Muscle of leg (tissue), 11 donors: ENCODE results near the gene CWC27. TPM values are rescaled to one million over a fixed set of nuclear protein-coding genes. Genes with fewer than 3 reads are reported as not detected.
A peak's percentile ranks its signal among the peaks of the same experiment; 100 is the strongest.
"Not testable (repeated sequence)": the region's sequence is repeated elsewhere in the genome, so short reads cannot be mapped to it uniquely, and the experiment has no call there.

ENCODE experiments used
- DNase-seq: peaks from one replicate; pipeline ENCODE4 v3.0.0; 2013
- H3K27ac ChIP-seq: one replicate; pipeline ENCODE4 v1.5.1; 2013; ENCODE audit warnings: mild to moderate bottlenecking, low read length, control low read depth
- H3K27me3 ChIP-seq: one replicate; pipeline ENCODE4 v1.6.1; 2013; ENCODE audit warnings: low read length; ENCODE audit not compliant: control insufficient read depth, insufficient read depth
- H3K36me3 ChIP-seq: one replicate; pipeline ENCODE4 v1.6.1; 2013; ENCODE audit warnings: low read length; ENCODE audit not compliant: control insufficient read depth, insufficient read depth
- H3K4me1 ChIP-seq: one replicate; pipeline ENCODE4 v1.6.1; 2013; ENCODE audit warnings: low read length; ENCODE audit not compliant: control insufficient read depth, insufficient read depth
- H3K4me3 ChIP-seq: one replicate; pipeline ENCODE4 v1.5.1; 2013; ENCODE audit warnings: low read length, control low read depth
- H3K9me3 ChIP-seq: replicated peaks from 2 replicates; pipeline ENCODE4 v1.6.1; 2013; ENCODE audit warnings: low read depth, low read length; ENCODE audit not compliant: control insufficient read depth
- WGBS: methylation state at CpG from one replicate; pipeline ENCODE4 v1.1.5; 2013; ENCODE audit warnings: missing lambda C conversion rate; ENCODE audit not compliant: insufficient coverage; 5-methylcytosine and 5-hydroxymethylcytosine counted together
- polyA plus RNA-seq, 8 donors: library from polyadenylated mRNA; unstranded; fragments of 120-200 nt; gene quantifications; one replicate each; pipeline versions ENCODE4 v1.2.1 to v1.2.3, GENCODE V29; 2013; ENCODE audit warnings: inconsistent platforms in 1 of 8, low replicate concordance in 1 of 8; ENCODE audit not compliant: insufficient read length in 8 of 8, insufficient read depth in 1 of 8
- total RNA-seq: library from RNA; stranded (reverse); fragments of 120-200 nt; gene quantifications from one replicate; pipeline ENCODE4 v1.2.4, GENCODE V29; 2013

Gene CWC27
- total and polyA plus RNA-seq, 9 donors, result 14.7 to 29.3 (median 23.4) TPM

- Histone ChIP-seq H3K27ac (no peak overlapping the region), H3K27me3 (no peaks in the 10 kb centered on the region), H3K4me3 (no peak overlapping the region), H3K4me1 (no peaks in the 10 kb centered on the region), H3K9me3 (no peaks in the 10 kb centered on the region), H3K36me3 (no peaks in the 10 kb centered on the region)
- no CpG with 5 or more reads among the region's 2 CpGs for WGBS
- no peak for DNase-seq
Observed at GRCh38 chr5:64895748-64896147, 127.0 kb downstream of the CWC27 start.

- Histone ChIP-seq H3K4me1 (no peaks in the 10 kb centered on the region), H3K27ac (no peak overlapping the region), H3K9me3 (no peaks in the 10 kb centered on the region), H3K27me3 (no peaks in the 10 kb centered on the region), H3K4me3 (no peak overlapping the region), H3K36me3 (no peaks in the 10 kb centered on the region)
- no peak for DNase-seq
- WGBS, result no CpG with 5 or more reads among the region's 1 CpG
Observed at GRCh38 chr5:64899838-64900237, 131.1 kb downstream of the CWC27 start.

DNA sequence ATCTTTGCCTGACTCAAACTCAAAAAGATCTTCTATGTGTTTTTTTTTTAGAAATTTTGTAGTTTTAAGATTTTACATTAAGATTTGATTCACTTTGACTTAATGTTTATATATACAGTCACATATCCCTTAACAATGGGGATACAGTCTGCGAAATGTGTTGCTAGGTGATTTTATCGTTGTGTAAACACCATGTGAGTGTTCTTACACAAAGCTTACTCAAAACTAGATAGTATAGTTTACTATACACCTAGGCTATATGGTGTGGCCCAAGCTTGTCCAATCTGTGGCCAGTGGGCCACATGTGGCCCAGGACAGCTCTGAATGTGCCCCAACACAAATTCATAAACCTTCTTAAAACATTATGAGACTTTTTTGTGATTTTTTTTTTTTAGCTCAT, 131.9 kb downstream of the CWC27 start:
- Histone ChIP-seq H3K27me3 (no peaks in the 10 kb centered on the region), H3K27ac (no peak overlapping the region), H3K4me3 (no peak overlapping the region), H3K4me1 (no peaks in the 10 kb centered on the region), H3K36me3 (no peaks in the 10 kb centered on the region), H3K9me3 (no peaks in the 10 kb centered on the region)
- DNase-seq, result peak; percentile 4
- WGBS, result no CpG with 5 or more reads among the region's 2 CpGs

DNA sequence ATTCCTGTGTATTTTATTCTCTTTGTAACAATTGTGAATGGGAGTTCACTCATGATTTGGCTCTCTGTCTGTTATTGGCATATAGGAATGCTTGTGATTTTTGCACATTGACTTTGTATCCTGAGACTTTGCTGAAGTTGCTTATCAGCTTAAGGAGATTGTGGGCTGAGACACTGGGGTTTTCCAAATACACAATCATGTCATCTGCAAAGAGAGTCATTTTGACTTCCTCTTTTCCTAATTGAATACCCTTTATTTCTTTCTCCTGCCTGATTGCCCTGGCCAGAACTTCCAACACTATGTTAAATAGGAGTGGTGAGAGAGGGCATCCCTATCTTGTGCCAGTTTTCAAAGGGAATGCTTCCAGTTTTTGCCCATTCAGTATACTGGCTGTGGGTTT, 138.7 kb downstream of the CWC27 start:
- not testable (repeated sequence) for H3K4me1 ChIP-seq, H3K9me3 ChIP-seq, H3K27me3 ChIP-seq, H3K27ac ChIP-seq, H3K4me3 ChIP-seq, H3K36me3 ChIP-seq, DNase-seq

GRCh38 chr5:64914396-64914795, 145.7 kb downstream of the CWC27 start:
- H3K27me3 ChIP-seq, result no peaks in the 10 kb centered on the region
- no CpG with 5 or more reads among the region's 5 CpGs for WGBS
- no peak for DNase-seq
- H3K4me1 ChIP-seq, result no peaks in the 10 kb centered on the region
- H3K27ac ChIP-seq, result no peak overlapping the region
- H3K9me3 ChIP-seq, result peaks cover 8% of the 10 kb centered on the region
- H3K36me3 ChIP-seq, result no peaks in the 10 kb centered on the region
- H3K4me3 ChIP-seq, result no peak overlapping the region

GRCh38 chr5:64918083-64918482, 149.4 kb downstream of the CWC27 start:
- no CpG with 5 or more reads among the region's 1 CpG for WGBS
- Histone ChIP-seq H3K36me3 (no peaks in the 10 kb centered on the region), H3K27me3 (no peaks in the 10 kb centered on the region), H3K4me1 (no peaks in the 10 kb centered on the region), H3K9me3 (peaks cover 8% of the 10 kb centered on the region), H3K27ac (no peak overlapping the region), H3K4me3 (no peak overlapping the region)
- DNase-seq, result no peak

GRCh38 chr5:64921386-64921785, 152.7 kb downstream of the CWC27 start:
- Histone ChIP-seq H3K27ac (no peak overlapping the region), H3K4me1 (no peaks in the 10 kb centered on the region), H3K4me3 (no peak overlapping the region), H3K27me3 (no peaks in the 10 kb centered on the region), H3K36me3 (no peaks in the 10 kb centered on the region), H3K9me3 (peaks cover 8% of the 10 kb centered on the region)
- no peak for DNase-seq
- no CpG with 5 or more reads among the region's 2 CpGs for WGBS

DNA sequence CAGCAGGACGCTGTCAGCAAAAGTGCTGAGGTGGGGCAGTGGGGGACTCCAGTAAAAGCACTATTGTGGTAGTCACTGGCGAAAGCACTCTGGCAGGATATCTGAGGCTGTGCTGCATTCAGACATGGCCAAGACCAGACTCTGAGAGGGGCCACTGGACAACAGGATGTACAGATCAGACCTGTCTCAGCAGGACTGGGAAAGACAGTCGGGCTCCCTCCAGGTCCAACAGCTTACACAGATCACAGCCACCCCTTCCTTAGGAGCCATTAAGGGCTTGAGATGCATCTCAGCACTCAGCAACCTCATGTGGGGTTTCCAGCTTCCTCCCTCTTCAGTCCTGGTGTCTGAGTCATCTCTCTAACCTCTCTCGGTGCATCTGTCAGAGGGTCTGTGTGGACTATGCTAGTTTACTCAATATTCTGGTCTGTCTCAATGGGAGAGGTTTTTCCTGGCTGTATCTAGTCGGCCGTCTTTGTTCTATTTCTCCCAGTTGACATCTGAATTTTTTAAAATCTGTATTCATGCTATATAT, 154.5 kb downstream of the CWC27 start:
- H3K36me3 ChIP-seq, result no peaks in the 10 kb centered on the region
- H3K4me1 ChIP-seq, result no peaks in the 10 kb centered on the region
- 57% methylated on average over 3 of the region's 6 CpGs for WGBS
- no peak overlapping the region for H3K4me3 ChIP-seq
- no peak for DNase-seq
- H3K27me3 ChIP-seq, result no peaks in the 10 kb centered on the region
- H3K9me3 ChIP-seq, result peaks cover 8% of the 10 kb centered on the region
- H3K27ac ChIP-seq, result no peak overlapping the region

GRCh38 chr5:64925123-64925522, 156.4 kb downstream of the CWC27 start:
- WGBS, result no CpG with 5 or more reads among the region's 1 CpG
- no peaks in the 10 kb centered on the region for H3K4me1 ChIP-seq
- no peak for DNase-seq

GRCh38 chr5:64929833-64930232, 161.1 kb downstream of the CWC27 start:
- Histone ChIP-seq H3K27me3 (no peaks in the 10 kb centered on the region), H3K4me3 (no peak overlapping the region), H3K27ac (no peak overlapping the region), H3K9me3 (no peaks in the 10 kb centered on the region), H3K36me3 (no peaks in the 10 kb centered on the region), H3K4me1 (no peaks in the 10 kb centered on the region)
- WGBS, result no CpG with 5 or more reads among the region's 1 CpG
- DNase-seq, result no peak

More at GRCh38 chr5:64925123-64925522, 156.4 kb downstream of the CWC27 start:
- H3K27ac ChIP-seq, result no peak overlapping the region
- no peak overlapping the region for H3K4me3 ChIP-seq
- no peaks in the 10 kb centered on the region for H3K27me3 ChIP-seq
- H3K9me3 ChIP-seq, result peaks cover 8% of the 10 kb centered on the region
- H3K36me3 ChIP-seq, result no peaks in the 10 kb centered on the region

DNA sequence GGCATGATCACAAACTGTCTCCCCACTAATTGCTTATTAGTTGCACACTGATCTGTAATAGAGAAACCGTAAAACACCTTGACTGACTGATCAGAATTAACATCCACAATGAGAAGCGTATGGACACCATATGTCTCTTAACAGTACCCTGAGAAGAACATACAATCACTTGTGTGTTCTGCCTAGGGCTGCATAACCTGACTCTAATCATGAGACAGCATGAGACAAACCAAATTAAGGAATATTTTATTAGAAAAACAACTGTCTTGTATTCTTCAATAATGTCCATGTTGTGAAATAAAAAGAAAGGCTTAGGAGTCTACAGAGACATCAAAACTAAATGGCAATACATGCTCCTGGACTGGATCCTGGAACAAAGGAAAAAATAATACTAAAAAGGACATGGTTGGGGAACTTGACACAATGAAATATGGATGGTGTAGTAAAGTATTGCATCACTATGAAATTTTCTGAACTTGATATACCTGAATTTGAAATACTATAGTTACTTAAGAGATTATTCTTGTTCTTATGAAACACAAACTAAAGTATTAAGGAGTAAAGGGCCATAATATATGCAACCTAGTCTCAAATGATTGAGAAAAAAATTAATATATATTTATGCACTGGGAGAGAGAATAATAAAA, 162.1 kb downstream of the CWC27 start:
- Histone ChIP-seq H3K27ac (no peak overlapping the region), H3K4me3 (no peak overlapping the region), H3K27me3 (no peaks in the 10 kb centered on the region), H3K36me3 (no peaks in the 10 kb centered on the region), H3K9me3 (peaks cover 2% of the 10 kb centered on the region), H3K4me1 (no peaks in the 10 kb centered on the region)
- WGBS, result 70% methylated on average over 2 of the region's 2 CpGs
- DNase-seq, result no peak
